Heart left ventricle (tissue), 16 donors: ENCODE results near the gene CEP128. TPM values are rescaled to one million over a fixed set of nuclear protein-coding genes. Genes with fewer than 3 reads are reported as not detected.

Source experiments
- ATAC-seq, 4 donors: fragments of 200-7000 bp; cut with Tn5 transposase; one replicate each; pipeline ENCODE4 v1.9.1; 2020 to 2022; ENCODE audit warnings: moderate library complexity in 4 of 4, mild to moderate bottlenecking in 3 of 4, moderate number of reproducible peaks in 1 of 4
- DNase-seq, 5 donors: peaks; one replicate each; pipeline ENCODE4 v3.0.0-alpha.2; 2020
- H3K27ac ChIP-seq, 12 donors: fragments of 200-600 bp; sonication (generic) in 4 of 12; one replicate each; pipeline versions ENCODE4 v1.5.0 to v1.8.0; 2016 to 2022; ENCODE audit warnings: mild to moderate bottlenecking in 2 of 12
- H3K27me3 ChIP-seq, 9 donors: fragments of 200-600 bp; sonication (generic) in 2 of 9; one replicate each; pipeline versions ENCODE4 v1.5.1 to v1.8.0; 2016 to 2022; ENCODE audit warnings: mild to moderate bottlenecking in 3 of 9
- H3K36me3 ChIP-seq, 9 donors: fragments of 200-600 bp; sonication (generic) in 2 of 9; one replicate each; pipeline versions ENCODE4 v1.5.0 to v1.8.0; 2018 to 2022; ENCODE audit warnings: mild to moderate bottlenecking in 2 of 9
- H3K4me1 ChIP-seq, 12 donors: fragments of 200-600 bp; sonication (generic) in 4 of 12; one replicate each; pipeline versions ENCODE4 v1.5.0 to v1.8.0; 2016 to 2022; ENCODE audit warnings: mild to moderate bottlenecking in 3 of 12
- H3K4me3 ChIP-seq, 12 donors: fragments of 200-600 bp; sonication (generic) in 4 of 12; one replicate each; pipeline versions ENCODE4 v1.5.0 to v1.8.0; 2017 to 2022; ENCODE audit warnings: mild to moderate bottlenecking in 9 of 12, moderate library complexity in 4 of 12
- H3K9me3 ChIP-seq, 12 donors: fragments of 200-600 bp; sonication (generic) in 4 of 12; one replicate each; pipeline versions ENCODE4 v1.5.0 to v1.8.0; 2016 to 2022; ENCODE audit warnings: mild to moderate bottlenecking in 1 of 12
- POLR2A ChIP-seq, 2 donors: fragments of 450-650 bp; IDR thresholded peaks; one replicate each; pipeline ENCODE4 v1.6.1; 2017; ENCODE audit warnings: antibody characterized with exemption in 2 of 2, mild to moderate bottlenecking in 2 of 2, moderate library complexity in 2 of 2
- WGBS, 4 donors: extraction: QIAGEN DNeasy Blood & Tissue Kit in 2 of 4; methylation state at CpG; one replicate each; pipeline versions ENCODE4 v1.1.5 to v1.1.7; 2013 to 2018; 5-methylcytosine and 5-hydroxymethylcytosine counted together
- intact Hi-C, 10 donors: fragments of 100-400 bp; cut with DNase I; formaldehyde crosslinking; loops; one replicate each; pipeline versions ENCODE4 v1.11.1 to v1.14.2; 2022
- polyA plus RNA-seq, 2 donors: library from polyadenylated mRNA; stranded (reverse); fragments of 200-250 nt; gene quantifications; one replicate each; pipeline ENCODE4 v1.2.3, GENCODE V29; 2013
- total RNA-seq, 9 donors: library from RNA; depleted of rRNA in 2 of 9; stranded (reverse); fragments of >200 nt in 2 of 9; fragmentation: NEBNext Ultra II Directional in 3 of 9; extraction: Animal tissue kit (Norgen Biotek cat#: 25700) in 3 of 9; gene quantifications; one replicate each; pipeline versions ENCODE4 v1.1.0 to v1.2.4, GENCODE V29; 2016 to 2023
- TF ChIP-seq, protein P1 (sequence below), 12 donors: fragments of 200-600 bp; sonication (generic) in 4 of 12; IDR thresholded peaks; one replicate each; pipeline versions ENCODE4 v1.5.0 to v1.8.0; 2018 to 2022; ENCODE audit warnings: antibody characterized with exemption in 12 of 12, mild to moderate bottlenecking in 5 of 12
- donor health status: ischemic (EF 13 %, LVEDD 7.1; RV severe dilation, severe dysfunction).
- donor health status: healthy with polysubstance abuse.
- donor health status: DM: no; HTN: yes; CAD: no.
- donor health status: DM: no; HTN: no; CAD: no.
- donor health status: ischemic (EF 25% LVEDD 6.9; RV normal size, moderate dysfunction).
- donor health status: ischemic (EF 25% LVEDD 5.7; RV mildly dilated, moderate dysfunction).
- donor health status: healthy.
- donor health status: DM: yes; HTN: yes; CAD: no.
- donor health status: ischemic (EF 35%, LVEDD 5.7; RV mildly dilated, moderate dysfunction).
- donor health status: nonischemic (EF 11% LVEDD 7.7; RV severe dilation, severe dysfunction).
- donor health status: DM: yes; HTN: yes; CAD: no.
- donor health status: PGD.
- donor health status: ischemic (EF 29% LVEDD 5.4; RV normal size, mild dysfunction).
- donor health status: nonischemic (EF 23%, LVEDD 6.1; RV moderate dilation, normal function).

Gene CEP128
- total and polyA plus RNA-seq, 11 donors = 0.94 to 6.6 (median 3.4) TPM

GRCh38 chr14:80979951-80980350, 38.4 kb upstream of the CEP128 start:
- no peaks in the 10 kb centered on the region for H3K36me3 ChIP-seq
- DNase-seq (no peak), ATAC-seq (no peak)
- no peak overlapping the region for H3K27ac ChIP-seq
- intact Hi-C loops = no loop called here
- peaks cover 0 to 5% (median 0%) of the 10 kb centered on the region in 9 donors for H3K27me3 ChIP-seq
- H3K4me1 ChIP-seq = no peaks in the 10 kb centered on the region
- TF ChIP-seq, protein P1, sequence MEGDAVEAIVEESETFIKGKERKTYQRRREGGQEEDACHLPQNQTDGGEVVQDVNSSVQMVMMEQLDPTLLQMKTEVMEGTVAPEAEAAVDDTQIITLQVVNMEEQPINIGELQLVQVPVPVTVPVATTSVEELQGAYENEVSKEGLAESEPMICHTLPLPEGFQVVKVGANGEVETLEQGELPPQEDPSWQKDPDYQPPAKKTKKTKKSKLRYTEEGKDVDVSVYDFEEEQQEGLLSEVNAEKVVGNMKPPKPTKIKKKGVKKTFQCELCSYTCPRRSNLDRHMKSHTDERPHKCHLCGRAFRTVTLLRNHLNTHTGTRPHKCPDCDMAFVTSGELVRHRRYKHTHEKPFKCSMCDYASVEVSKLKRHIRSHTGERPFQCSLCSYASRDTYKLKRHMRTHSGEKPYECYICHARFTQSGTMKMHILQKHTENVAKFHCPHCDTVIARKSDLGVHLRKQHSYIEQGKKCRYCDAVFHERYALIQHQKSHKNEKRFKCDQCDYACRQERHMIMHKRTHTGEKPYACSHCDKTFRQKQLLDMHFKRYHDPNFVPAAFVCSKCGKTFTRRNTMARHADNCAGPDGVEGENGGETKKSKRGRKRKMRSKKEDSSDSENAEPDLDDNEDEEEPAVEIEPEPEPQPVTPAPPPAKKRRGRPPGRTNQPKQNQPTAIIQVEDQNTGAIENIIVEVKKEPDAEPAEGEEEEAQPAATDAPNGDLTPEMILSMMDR (IDR thresholded peaks at IDR 0.05) = no peak
- TF ChIP-seq POLR2A (IDR thresholded peaks at IDR 0.05) = no peak
- H3K4me3 ChIP-seq = no peak overlapping the region
- no peaks in the 10 kb centered on the region for H3K9me3 ChIP-seq
- 65 to 75% (median 71%) methylated on average over 2 of the region's 2 CpGs for WGBS, 4 donors

GRCh38 chr14:80978403-80978802, 36.9 kb upstream of the CEP128 start:
- peaks cover 0 to 5% (median 0%) of the 10 kb centered on the region in 9 donors for H3K27me3 ChIP-seq
- H3K4me1 ChIP-seq = no peaks in the 10 kb centered on the region
- 31 to 41% (median 38%) methylated on average over 1 to 2 of the region's 2 CpGs for WGBS, 4 donors
- H3K4me3 ChIP-seq = no peak overlapping the region
- intact Hi-C loops = no loop called here
- DNase-seq = no peak
- ATAC-seq = no peak
- H3K36me3 ChIP-seq = no peaks in the 10 kb centered on the region
- no peak overlapping the region for H3K27ac ChIP-seq
- TF ChIP-seq POLR2A (IDR thresholded peaks at IDR 0.05) = no peak
- TF ChIP-seq, protein P1 (IDR thresholded peaks at IDR 0.05) = no peak
- H3K9me3 ChIP-seq = no peaks in the 10 kb centered on the region

DNA sequence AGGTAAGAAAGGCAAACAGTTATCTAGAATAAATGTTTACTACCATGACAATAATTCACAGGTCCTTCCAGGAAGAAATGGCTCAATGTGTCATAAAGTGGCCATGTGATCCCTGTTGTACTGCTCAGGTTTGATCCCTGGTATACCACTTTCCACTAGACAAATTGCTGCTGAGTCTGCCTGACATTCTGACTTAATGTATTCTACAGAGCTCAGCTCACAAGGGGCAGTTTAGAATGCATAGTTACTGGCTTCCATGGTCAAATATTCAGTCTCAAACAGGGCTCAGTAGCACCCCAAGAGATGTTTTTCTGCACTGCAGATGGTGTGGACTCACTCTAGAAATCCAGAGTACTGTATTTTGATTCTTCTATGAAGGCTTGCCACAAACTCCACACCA, 35.7 kb upstream of the CEP128 start:
- H3K27me3 ChIP-seq = peaks cover 0 to 5% (median 0%) of the 10 kb centered on the region in 9 donors
- no peak overlapping the region for H3K27ac ChIP-seq
- TF ChIP-seq POLR2A (IDR thresholded peaks at IDR 0.05) = no peak
- TF ChIP-seq, protein P1 (IDR thresholded peaks at IDR 0.05) = no peak
- DNase-seq (no peak), ATAC-seq (no peak)
- H3K36me3 ChIP-seq = no peaks in the 10 kb centered on the region
- intact Hi-C loops = no loop called here
- H3K4me1 ChIP-seq = no peaks in the 10 kb centered on the region
- H3K4me3 ChIP-seq = no peak overlapping the region
- no peaks in the 10 kb centered on the region for H3K9me3 ChIP-seq

DNA sequence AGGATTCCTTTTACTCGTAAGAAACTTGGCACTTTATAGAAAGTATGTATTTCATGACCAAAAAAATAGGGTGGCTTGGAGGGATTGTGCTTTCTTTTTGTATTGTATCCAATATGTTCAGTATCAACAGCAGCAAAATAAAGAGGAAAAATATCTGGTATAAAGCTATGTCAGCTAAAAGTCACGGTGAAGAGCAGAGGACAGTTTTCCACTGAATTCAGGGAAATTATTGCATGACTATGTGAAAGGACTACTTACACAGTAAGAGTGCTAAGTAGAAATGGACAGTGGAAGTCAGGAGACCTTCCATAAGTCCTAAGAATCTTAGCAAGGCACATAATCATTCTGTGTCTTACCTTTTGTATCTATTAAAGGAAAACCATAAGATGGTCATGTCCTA, 33.1 kb upstream of the CEP128 start:
- H3K27me3 ChIP-seq = peaks cover 0 to 5% (median 0%) of the 10 kb centered on the region in 9 donors
- DNase-seq = no peak
- no peak for ATAC-seq
- 70 to 80% (median 76%) methylated on average over 2 of the region's 2 CpGs for WGBS, 4 donors
- H3K4me1 ChIP-seq = no peaks in the 10 kb centered on the region
- no peaks in the 10 kb centered on the region for H3K9me3 ChIP-seq
- no peak overlapping the region for H3K4me3 ChIP-seq
- peak overlapping the region in 1 of 12 donors; percentile 19 for H3K27ac ChIP-seq
- intact Hi-C loops = no loop called here
- TF ChIP-seq, protein P1 (IDR thresholded peaks at IDR 0.05) = no peak
- no peak for TF ChIP-seq POLR2A (IDR thresholded peaks at IDR 0.05)
- no peaks in the 10 kb centered on the region for H3K36me3 ChIP-seq
